DMS79 (cell line): ENCODE measurements around the gene CLIC1.

ENCODE experiments used
- DNase-seq: peaks from one replicate; lab custom pipeline; 2025; lab: John Stamatoyannopoulos, UW

CLIC1 gene

GRCh38 chr6:31768363-31769257, 32.3 kb upstream of the CLIC1 start:
- DNase-seq, result no peak

GRCh38 chr6:31767096-31767645, 30.8 kb upstream of the CLIC1 start:
- DNase-seq, result no peak

- DNase-seq, result no peak
These were observed 29.8 kb upstream of the CLIC1 start for GRCh38 chr6:31765910-31766794.

GRCh38 chr6:31765559-31765909, 29.2 kb upstream of the CLIC1 start:
- DNase-seq, result no peak

GRCh38 chr6:31764198-31764597, 27.9 kb upstream of the CLIC1 start:
- DNase-seq, result no peak

GRCh38 chr6:31763619-31763940, 27.2 kb upstream of the CLIC1 start:
- DNase-seq, result no peak

GRCh38 chr6:31762878-31763618, 26.7 kb upstream of the CLIC1 start:
- no peak for DNase-seq

GRCh38 chr6:31762356-31762755, 26.0 kb upstream of the CLIC1 start, which contains the start of gene SAPCD1:
SAPCD1 (plus strand) TSS chr6:31762656; CDS start chr6:31763055, 399 bp downstream.
- no peak for DNase-seq

- DNase-seq, result no peak
These were observed 25.0 kb upstream of the CLIC1 start for GRCh38 chr6:31761343-31761742.

- DNase-seq, result no peak
These were observed 24.5 kb upstream of the CLIC1 start for GRCh38 chr6:31760790-31761189.

GRCh38 chr6:31758281-31758680, 22.0 kb upstream of the CLIC1 start:
- DNase-seq, result no peak

- DNase-seq, result no peak
These were observed 16.5 kb upstream of the CLIC1 start for GRCh38 chr6:31752739-31753319.

GRCh38 chr6:31750411-31751022, 14.2 kb upstream of the CLIC1 start:
- DNase-seq, result no peak

- no peak for DNase-seq
These were observed 13.1 kb upstream of the CLIC1 start for GRCh38 chr6:31749301-31750036.

- no peak for DNase-seq
These were observed 8.1 kb upstream of the CLIC1 start for GRCh38 chr6:31744422-31744821.

- no peak for DNase-seq
These were observed 6.6 kb upstream of the CLIC1 start for GRCh38 chr6:31742894-31743293.

GRCh38 chr6:31741815-31742214, 5.5 kb upstream of the CLIC1 start:
- no peak for DNase-seq

GRCh38 chr6:31740397-31741223, 4.3 kb upstream of the CLIC1 start:
- no peak for DNase-seq

- DNase-seq, result peak; percentile 92
These were observed 3.5 kb upstream of the CLIC1 start, which contains the start of gene MSH5 for GRCh38 chr6:31739639-31740396. MSH5 (plus strand) TSS chr6:31740005; CDS start chr6:31740467, 462 bp downstream.
